ENCODE data around the gene KRTAP5-6. TPM values are rescaled to one million over a fixed set of nuclear protein-coding genes. Genes with fewer than 3 reads are reported as not detected.
"Not testable (repeated sequence)": the region's sequence is repeated elsewhere in the genome, so short reads cannot be mapped to it uniquely, and the experiment has no call there.

Gene KRTAP5-6
- total RNA-seq, 3 donors from 2014 or later = not detected

- TF ChIP-seq CTCF (IDR thresholded peaks at IDR 0.05) = no peak
- H3K4me1 ChIP-seq (ENCODE audit: low read depth) = no peaks in the 10 kb centered on the region
- no peak overlapping the region for H3K4me3 ChIP-seq
- ATAC-seq = no peak
- no peaks in the 10 kb centered on the region for H3K9me3 ChIP-seq
- intact Hi-C loops (cut with DNase I, micrococcal nuclease) = no loop called here
- DNase-seq = peak in 2 of 3 donors; percentile 22
- H3K36me3 ChIP-seq (ENCODE audit: low read depth) = no peaks in the 10 kb centered on the region
Measured at GRCh38 chr11:1667121-1667850, 29.7 kb upstream of the KRTAP5-6 start.

- TF ChIP-seq CTCF (IDR thresholded peaks at IDR 0.05) = no peak
- intact Hi-C loops (cut with DNase I, micrococcal nuclease) = no loop called here
- no peak for ATAC-seq
- peak in 1 of 3 donors; percentile 6 for DNase-seq
- Histone ChIP-seq H3K9me3 (no peaks in the 10 kb centered on the region), H3K4me3 (no peak overlapping the region), H3K36me3 (ENCODE audit: low read depth) (no peaks in the 10 kb centered on the region), H3K4me1 (ENCODE audit: low read depth) (no peaks in the 10 kb centered on the region)
Measured at GRCh38 chr11:1667906-1668305, 29.1 kb upstream of the KRTAP5-6 start.

- Histone ChIP-seq H3K36me3 (ENCODE audit: low read depth) (no peaks in the 10 kb centered on the region), H3K9me3 (no peaks in the 10 kb centered on the region), H3K4me1 (ENCODE audit: low read depth) (no peaks in the 10 kb centered on the region), H3K4me3 (no peak overlapping the region)
- no peak for ATAC-seq
- no peak for TF ChIP-seq CTCF (IDR thresholded peaks at IDR 0.05)
- intact Hi-C loops (cut with DNase I, micrococcal nuclease) = no loop called here
- peak in 1 of 3 donors; percentile 37 for DNase-seq
Measured at GRCh38 chr11:1668911-1669473, 28.0 kb upstream of the KRTAP5-6 start.

GRCh38 chr11:1669546-1670218 is 27.3 kb upstream of the KRTAP5-6 start:
- intact Hi-C loops (cut with DNase I, micrococcal nuclease) = no loop called here
- no peak for TF ChIP-seq CTCF (IDR thresholded peaks at IDR 0.05)
- Histone ChIP-seq H3K36me3 (ENCODE audit: low read depth) (no peaks in the 10 kb centered on the region), H3K9me3 (no peaks in the 10 kb centered on the region), H3K4me3 (no peak overlapping the region), H3K4me1 (ENCODE audit: low read depth) (no peaks in the 10 kb centered on the region)
- ATAC-seq (no peak), DNase-seq (peak in 1 of 3 donors; percentile 22)

GRCh38 chr11:1670457-1670856 is 26.5 kb upstream of the KRTAP5-6 start:
- H3K9me3 ChIP-seq; H3K4me1 ChIP-seq (ENCODE audit: low read depth); ATAC-seq; DNase-seq; H3K36me3 ChIP-seq (ENCODE audit: low read depth); intact Hi-C loops (cut with DNase I, micrococcal nuclease); H3K4me3 ChIP-seq: not testable (repeated sequence)

GRCh38 chr11:1670905-1671371 is 26.1 kb upstream of the KRTAP5-6 start:
- DNase-seq = peak in 1 of 3 donors; percentile 7
- H3K36me3 ChIP-seq (ENCODE audit: low read depth) = no peaks in the 10 kb centered on the region
- no peak overlapping the region for H3K4me3 ChIP-seq
- no peak for ATAC-seq
- no peaks in the 10 kb centered on the region for H3K9me3 ChIP-seq
- intact Hi-C loops (cut with DNase I, micrococcal nuclease) = no loop called here
- no peaks in the 10 kb centered on the region for H3K4me1 ChIP-seq (ENCODE audit: low read depth)
- no peak for TF ChIP-seq CTCF (IDR thresholded peaks at IDR 0.05)

Measured in mucosa of descending colon (tissue), 3 donors.